RWPE2 (cell line): ENCODE measurements around the gene USP32.

Experiments used
- ATAC-seq: fragments of 200-7000 bp; cut with Tn5 transposase; 3 replicates; pipeline ENCODE4 v1.9.1; 2021; ENCODE audit warnings: low read depth
- DNase-seq: peaks from one replicate; pipeline ENCODE4 v3.0.0-alpha.2; 2020; ENCODE audit warnings: low spot score
- H3K27ac ChIP-seq: fragments of 450-650 bp; 2 replicates; pipeline ENCODE4 v1.5.1; 2017; ENCODE audit warnings: mild to moderate bottlenecking; ENCODE audit not compliant: poor library complexity, severe bottlenecking
- H3K27me3 ChIP-seq: fragments of 250-450 bp; sonication (Bioruptor Pico); 2 replicates; pipeline ENCODE4 v1.5.1; 2021; ENCODE audit warnings: mild to moderate bottlenecking, moderate library complexity; ENCODE audit not compliant: insufficient read depth, poor library complexity, severe bottlenecking
- H3K36me3 ChIP-seq: fragments of 250-450 bp; sonication (Bioruptor Pico); 2 replicates; pipeline ENCODE4 v1.5.1; 2020; ENCODE audit warnings: low read depth, mild to moderate bottlenecking, moderate library complexity
- H3K4me1 ChIP-seq: fragments of 250-450 bp; sonication (Bioruptor Pico); 2 replicates; pipeline ENCODE4 v1.5.1; 2021; ENCODE audit warnings: mild to moderate bottlenecking, moderate library complexity; ENCODE audit not compliant: insufficient read depth, poor library complexity, severe bottlenecking
- H3K4me3 ChIP-seq: fragments of 250-450 bp; sonication (Bioruptor Pico); 2 replicates; pipeline ENCODE4 v1.5.1; 2021; ENCODE audit warnings: mild to moderate bottlenecking, moderate library complexity; ENCODE audit not compliant: severe bottlenecking
- H3K9me3 ChIP-seq: fragments of 250-450 bp; sonication (Bioruptor Pico); 2 replicates; pipeline ENCODE4 v1.5.1; 2021; ENCODE audit warnings: mild to moderate bottlenecking, moderate library complexity; ENCODE audit not compliant: severe bottlenecking
- CTCF ChIP-seq: fragments of 450-650 bp; IDR thresholded peaks from one replicate; pipeline ENCODE4 v1.5.1; 2017; ENCODE audit warnings: mild to moderate bottlenecking, moderate library complexity; ENCODE audit not compliant: poor library complexity, severe bottlenecking

Gene USP32

GRCh38 chr17:60403962-60404361, 12.0 kb upstream of the USP32 start:
- Histone ChIP-seq H3K27ac (no peak overlapping the region), H3K4me3 (no peak overlapping the region), H3K27me3 (no peaks in the 10 kb centered on the region), H3K9me3 (no peaks in the 10 kb centered on the region), H3K4me1 (no peaks in the 10 kb centered on the region), H3K36me3 (no peaks in the 10 kb centered on the region)
- no peak for TF ChIP-seq CTCF
- no peak for DNase-seq
- ATAC-seq = no peak

DNA sequence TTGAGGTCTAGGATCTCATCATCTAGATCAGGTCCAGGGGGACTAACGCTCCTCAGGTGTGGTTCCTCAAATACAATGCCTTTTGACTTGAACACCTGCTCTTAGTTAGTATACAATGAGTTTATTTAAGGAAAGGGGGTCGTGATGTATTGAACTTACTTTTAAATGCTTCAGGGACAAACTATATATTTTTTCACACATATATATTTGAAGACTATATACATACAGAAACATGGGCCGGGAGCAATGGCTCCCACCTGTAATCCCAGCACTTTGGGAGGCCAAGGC, 11.5 kb upstream of the USP32 start:
- H3K4me1 ChIP-seq = no peaks in the 10 kb centered on the region
- H3K27me3 ChIP-seq = no peaks in the 10 kb centered on the region
- TF ChIP-seq CTCF = no peak
- H3K36me3 ChIP-seq = no peaks in the 10 kb centered on the region
- H3K9me3 ChIP-seq = no peaks in the 10 kb centered on the region
- no peak for DNase-seq
- H3K4me3 ChIP-seq = no peak overlapping the region
- H3K27ac ChIP-seq = no peak overlapping the region
- no peak for ATAC-seq

GRCh38 chr17:60401819-60402218, 9.9 kb upstream of the USP32 start:
- Histone ChIP-seq H3K27me3 (no peaks in the 10 kb centered on the region), H3K9me3 (no peaks in the 10 kb centered on the region), H3K4me3 (no peak overlapping the region), H3K36me3 (no peaks in the 10 kb centered on the region), H3K4me1 (no peaks in the 10 kb centered on the region), H3K27ac (no peak overlapping the region)
- no peak for TF ChIP-seq CTCF
- ATAC-seq = no peak
- DNase-seq = no peak

GRCh38 chr17:60398227-60398959, 6.5 kb upstream of the USP32 start:
- no peak overlapping the region for H3K4me3 ChIP-seq
- ATAC-seq (no peak), DNase-seq (no peak)
- H3K4me1 ChIP-seq = no peaks in the 10 kb centered on the region
- no peaks in the 10 kb centered on the region for H3K9me3 ChIP-seq
- no peak overlapping the region for H3K27ac ChIP-seq
- TF ChIP-seq CTCF = no peak
- H3K36me3 ChIP-seq = no peaks in the 10 kb centered on the region
- no peaks in the 10 kb centered on the region for H3K27me3 ChIP-seq

DNA sequence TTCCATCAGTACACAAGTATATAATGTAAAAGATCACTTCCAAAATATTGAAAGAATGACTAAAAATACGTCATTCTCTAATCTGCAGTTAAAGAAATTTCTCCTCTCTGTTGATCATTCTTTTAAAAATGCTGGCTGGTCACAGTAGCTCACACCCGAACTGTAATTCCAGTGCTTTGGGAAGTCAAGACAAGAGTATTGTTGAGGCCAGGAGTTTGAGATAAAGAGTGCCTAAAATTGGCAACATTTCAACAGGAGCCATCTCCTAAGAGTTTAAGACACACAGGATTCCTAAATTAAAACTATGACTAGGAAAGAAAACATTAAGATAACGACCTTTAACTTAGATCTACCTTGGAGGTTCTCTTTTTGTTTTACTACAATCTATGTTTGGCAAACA, 4.5 kb upstream of the USP32 start:
- H3K4me1 ChIP-seq = peaks cover 5% of the 10 kb centered on the region
- no peaks in the 10 kb centered on the region for H3K27me3 ChIP-seq
- ATAC-seq = no peak
- no peak overlapping the region for H3K4me3 ChIP-seq
- no peak for TF ChIP-seq CTCF
- DNase-seq = no peak
- no peak overlapping the region for H3K27ac ChIP-seq
- no peaks in the 10 kb centered on the region for H3K36me3 ChIP-seq
- H3K9me3 ChIP-seq = no peaks in the 10 kb centered on the region
